Testis (tissue), 3 donors: ENCODE results near the gene ZFP62. TPM values are rescaled to one million over a fixed set of nuclear protein-coding genes. Genes with fewer than 3 reads are reported as not detected.

Source experiments
- DNase-seq: peaks from one replicate; pipeline ENCODE4 v3.0.0-alpha.2; 2019
- H3K27ac ChIP-seq, 2 donors: fragments of 200-600 bp; sonication (generic); one replicate each; pipeline ENCODE4 v1.5.1; 2019
- H3K27me3 ChIP-seq: fragments of 200-600 bp; sonication (generic); one replicate; pipeline ENCODE4 v1.5.1; 2019
- H3K36me3 ChIP-seq: fragments of 200-600 bp; sonication (generic); one replicate; pipeline ENCODE4 v1.5.1; 2017; ENCODE audit warnings: low read depth; ENCODE audit errors: missing control alignments
- H3K4me1 ChIP-seq: fragments of 200-600 bp; sonication (generic); one replicate; pipeline ENCODE4 v1.5.1; 2019
- H3K4me3 ChIP-seq, 2 donors: fragments of 200-600 bp; sonication (generic); one replicate each; pipeline ENCODE4 v1.5.1; 2017 to 2019
- H3K9me3 ChIP-seq: fragments of 200-600 bp; sonication (generic); one replicate; pipeline ENCODE4 v1.5.1; 2017
- POLR2A ChIP-seq: fragments of 450-650 bp; IDR thresholded peaks from one replicate; pipeline ENCODE4 v1.6.1; 2017; ENCODE audit warnings: antibody characterized with exemption, mild to moderate bottlenecking, moderate library complexity
- WGBS, 2 donors: methylation state at CpG; one replicate each; pipeline ENCODE4 v1.1.5; 2018; 5-methylcytosine and 5-hydroxymethylcytosine counted together
- intact Hi-C: fragments of 100-400 bp; cut with DNase I; formaldehyde crosslinking; loops from one replicate; pipeline ENCODE4 v1.15.1; 2023; ENCODE audit warnings: low total_unique reads
- polyA plus RNA-seq: library from polyadenylated mRNA; stranded (reverse); fragments of 350-450 nt; fragmentation: Illumina TruSeq; extraction: RNeasy Lipid Tissue Mini Kit (QIAGEN cat#74804); gene quantifications from one replicate; pipeline ENCODE4 v1.2.3, GENCODE V29; 2014; ENCODE audit warnings: low read depth, low replicate concordance; ENCODE audit not compliant: insufficient read depth
- total RNA-seq, 2 donors: library from RNA; depleted of rRNA; stranded (reverse); fragments of >200 nt; gene quantifications; one replicate each; pipeline ENCODE4 v1.2.3, GENCODE V29; 2016
- TF ChIP-seq, protein P1 (sequence below), 3 experiments: fragments of 450-650 bp in 2 of 3; fragments of 200-600 bp in 1 of 3; sonication (generic) in 1 of 3; IDR thresholded peaks; one replicate each; pipeline ENCODE4 v1.5.1; 2016 to 2019; ENCODE audit warnings: antibody characterized with exemption in 3 of 3, mild to moderate bottlenecking in 2 of 3, moderate library complexity in 1 of 3

Gene ZFP62
- total and polyA plus RNA-seq, 3 donors from 2014 or later, result 27.1 to 32.3 (median 29.2) TPM

DNA sequence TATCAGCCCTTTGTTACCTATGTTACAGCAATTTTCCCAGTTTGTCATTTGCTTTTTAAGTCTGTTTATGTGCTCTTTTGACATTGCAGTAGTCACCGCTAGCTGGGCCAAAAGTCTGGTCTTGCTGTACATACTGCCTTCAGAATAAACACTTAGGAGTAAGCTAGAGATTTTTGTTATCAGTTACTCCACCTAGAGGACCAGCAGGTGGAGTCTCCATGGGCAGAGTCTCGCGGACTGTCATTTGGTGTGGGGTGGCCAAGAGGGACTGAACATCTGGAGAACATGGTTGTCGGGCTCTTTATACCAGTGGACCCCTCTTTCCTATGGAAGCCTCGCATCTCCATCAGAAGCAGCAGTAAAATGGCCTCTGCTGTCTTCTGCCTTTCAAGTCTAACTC lies 47.7 kb downstream of the ZFP62 start:
- intact Hi-C loops, result no loop called here
- H3K9me3 ChIP-seq, result no peaks in the 10 kb centered on the region
- no peaks in the 10 kb centered on the region for H3K27me3 ChIP-seq
- WGBS, 2 donors, result 82% methylated on average over 5 of the region's 5 CpGs
- DNase-seq, result peak; percentile 12
- H3K4me1 ChIP-seq, result peaks cover 39% of the 10 kb centered on the region
- no peaks in the 10 kb centered on the region for H3K36me3 ChIP-seq
- TF ChIP-seq POLR2A, result no peak
- TF ChIP-seq, protein P1, sequence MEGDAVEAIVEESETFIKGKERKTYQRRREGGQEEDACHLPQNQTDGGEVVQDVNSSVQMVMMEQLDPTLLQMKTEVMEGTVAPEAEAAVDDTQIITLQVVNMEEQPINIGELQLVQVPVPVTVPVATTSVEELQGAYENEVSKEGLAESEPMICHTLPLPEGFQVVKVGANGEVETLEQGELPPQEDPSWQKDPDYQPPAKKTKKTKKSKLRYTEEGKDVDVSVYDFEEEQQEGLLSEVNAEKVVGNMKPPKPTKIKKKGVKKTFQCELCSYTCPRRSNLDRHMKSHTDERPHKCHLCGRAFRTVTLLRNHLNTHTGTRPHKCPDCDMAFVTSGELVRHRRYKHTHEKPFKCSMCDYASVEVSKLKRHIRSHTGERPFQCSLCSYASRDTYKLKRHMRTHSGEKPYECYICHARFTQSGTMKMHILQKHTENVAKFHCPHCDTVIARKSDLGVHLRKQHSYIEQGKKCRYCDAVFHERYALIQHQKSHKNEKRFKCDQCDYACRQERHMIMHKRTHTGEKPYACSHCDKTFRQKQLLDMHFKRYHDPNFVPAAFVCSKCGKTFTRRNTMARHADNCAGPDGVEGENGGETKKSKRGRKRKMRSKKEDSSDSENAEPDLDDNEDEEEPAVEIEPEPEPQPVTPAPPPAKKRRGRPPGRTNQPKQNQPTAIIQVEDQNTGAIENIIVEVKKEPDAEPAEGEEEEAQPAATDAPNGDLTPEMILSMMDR (IDR thresholded peaks at IDR 0.05), result no peak
- no peak overlapping the region for H3K4me3 ChIP-seq
- H3K27ac ChIP-seq, result peak overlapping the region; percentile 12 to 87

DNA sequence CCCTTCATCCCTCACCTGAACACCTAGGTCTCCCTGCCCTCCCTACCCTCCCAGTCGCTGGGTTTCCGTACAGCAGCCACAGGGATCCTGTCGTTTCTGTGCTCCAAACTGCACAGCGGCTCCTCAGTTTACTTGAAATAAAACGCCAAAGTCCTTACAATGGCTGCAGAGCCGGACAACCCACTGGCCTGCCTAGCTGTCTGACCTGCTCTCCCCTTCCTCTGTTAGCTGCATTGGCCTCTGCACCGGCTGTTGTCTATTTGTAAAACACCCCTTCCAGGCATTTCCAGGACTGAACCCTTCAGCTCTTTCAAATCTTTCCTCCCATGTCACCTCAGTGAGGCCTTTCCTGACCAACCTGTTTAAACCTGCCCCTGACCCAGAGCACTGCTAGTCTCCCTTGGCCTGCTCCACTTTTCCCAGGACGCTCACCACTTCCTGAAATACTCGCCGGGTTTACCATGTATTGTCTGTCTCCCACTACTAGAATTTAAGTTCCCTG lies 49.4 kb downstream of the ZFP62 start:
- WGBS, 2 donors, result 59 to 65% methylated on average over 10 of the region's 10 CpGs
- intact Hi-C loops, result no loop called here

DNA sequence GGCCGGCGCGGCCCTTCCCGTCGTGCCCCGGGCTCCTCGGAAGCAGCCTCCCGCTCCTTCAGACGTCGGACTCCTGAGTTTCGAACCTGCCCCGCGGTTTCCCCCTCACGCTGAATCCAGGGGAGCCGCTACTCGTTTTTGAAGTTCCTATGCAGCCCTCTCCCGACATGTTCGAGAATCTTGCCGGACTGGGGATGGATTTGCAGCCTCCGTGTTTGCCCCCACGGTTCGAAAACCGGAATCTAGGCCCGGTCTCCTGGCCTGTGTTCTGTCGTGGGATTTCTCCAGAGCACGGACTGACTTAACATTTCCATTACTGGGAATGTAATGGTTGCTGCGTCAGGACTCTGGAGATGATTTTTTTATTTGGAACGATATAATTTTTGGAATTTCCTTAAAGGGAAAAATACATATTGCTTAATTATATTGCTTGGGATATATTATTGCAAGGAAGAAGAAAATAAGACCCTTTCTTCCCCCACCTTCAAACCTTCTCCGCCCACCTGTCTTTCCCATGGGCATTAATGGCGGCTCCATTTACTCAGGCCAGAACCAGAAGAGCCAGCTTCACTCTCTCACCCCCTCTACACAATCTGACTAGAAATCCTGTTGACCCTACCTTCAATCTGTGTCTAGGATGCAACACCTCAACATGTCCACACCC lies 50.0 kb downstream of the ZFP62 start:
- 5% methylated on average over 19 to 30 of the region's 30 CpGs for WGBS, 2 donors
- peak; percentile 17 for DNase-seq
- H3K27me3 ChIP-seq, result no peaks in the 10 kb centered on the region
- H3K4me1 ChIP-seq, result peaks cover 40% of the 10 kb centered on the region
- H3K9me3 ChIP-seq, result no peaks in the 10 kb centered on the region
- intact Hi-C loops, result no loop called here
- no peaks in the 10 kb centered on the region for H3K36me3 ChIP-seq
- H3K4me3 ChIP-seq, result peak overlapping the region; percentile 65 to 71
- H3K27ac ChIP-seq, result peak overlapping the region; percentile 99 to 100
- no peak for TF ChIP-seq POLR2A
- TF ChIP-seq, protein P1 (IDR thresholded peaks at IDR 0.05), result no peak

More for the DNA sequence above, 49.4 kb downstream of the ZFP62 start:
- H3K9me3 ChIP-seq, result no peaks in the 10 kb centered on the region
- no peaks in the 10 kb centered on the region for H3K27me3 ChIP-seq
- H3K36me3 ChIP-seq, result no peaks in the 10 kb centered on the region
- H3K4me3 ChIP-seq, result peak overlapping the region; percentile 65 to 71
- DNase-seq, result peak; percentile 21
- H3K4me1 ChIP-seq, result peaks cover 37% of the 10 kb centered on the region
- H3K27ac ChIP-seq, result peak overlapping the region; percentile 99 to 100
- no peak for TF ChIP-seq POLR2A
- TF ChIP-seq, protein P1 (IDR thresholded peaks at IDR 0.05), result no peak

DNA sequence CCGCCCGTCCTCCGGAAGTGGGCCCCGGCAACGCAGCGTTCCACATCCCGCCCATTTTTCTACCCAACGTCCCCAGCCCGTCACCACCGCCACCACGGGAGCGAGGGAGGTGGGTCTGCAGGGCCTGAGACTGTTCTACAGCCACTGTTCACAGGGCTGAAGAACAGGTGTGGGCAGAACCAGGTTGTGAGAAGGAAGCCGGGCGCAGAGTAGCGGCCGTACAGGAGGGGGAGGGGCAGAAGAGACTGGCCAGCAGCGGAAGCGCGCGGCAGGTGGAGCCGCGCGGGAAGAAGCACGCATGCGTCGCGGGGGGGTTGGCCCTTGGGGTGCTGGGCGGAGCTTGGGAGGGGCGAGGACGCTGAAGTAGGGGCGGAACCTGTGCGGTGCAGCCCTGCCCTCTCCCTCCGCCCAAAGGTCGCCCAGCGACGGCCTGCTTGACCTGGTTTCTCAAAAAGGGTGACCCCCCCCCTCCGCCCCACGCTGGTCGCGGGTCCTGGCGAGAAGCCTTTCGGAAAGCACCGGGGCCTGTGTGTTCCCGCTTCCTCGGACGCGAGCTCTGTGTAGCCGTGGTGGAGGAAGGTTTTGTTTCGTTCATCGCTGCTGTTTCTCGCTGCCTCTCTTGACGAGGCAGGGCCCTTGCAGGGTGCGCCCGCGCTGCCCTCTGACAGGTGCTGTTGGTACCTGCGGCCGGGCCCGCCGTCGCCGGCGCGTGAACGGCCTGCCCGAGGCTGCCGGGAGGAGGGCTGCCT lies 50.7 kb downstream of the ZFP62 start:
- 0 to 1% methylated on average over 18 to 50 of the region's 66 CpGs for WGBS, 2 donors
- Histone ChIP-seq H3K4me1 (peaks cover 47% of the 10 kb centered on the region), H3K27me3 (no peaks in the 10 kb centered on the region), H3K27ac (peak overlapping the region; percentile 99 to 100), H3K36me3 (no peaks in the 10 kb centered on the region), H3K9me3 (no peaks in the 10 kb centered on the region), H3K4me3 (peak overlapping the region; percentile 65 to 71)
- DNase-seq, result peak; percentile 98
- intact Hi-C loops, result no loop called here
- peak; percentile 53 for TF ChIP-seq POLR2A
- TF ChIP-seq, protein P1 (IDR thresholded peaks at IDR 0.05), result no peak
